ENCODE results near the gene SYNC.
A peak's percentile ranks its signal among the peaks of the same experiment; 100 is the strongest.
"Not testable (repeated sequence)": the region's sequence is repeated elsewhere in the genome, so short reads cannot be mapped to it uniquely, and the experiment has no call there.

SYNC gene

DNA sequence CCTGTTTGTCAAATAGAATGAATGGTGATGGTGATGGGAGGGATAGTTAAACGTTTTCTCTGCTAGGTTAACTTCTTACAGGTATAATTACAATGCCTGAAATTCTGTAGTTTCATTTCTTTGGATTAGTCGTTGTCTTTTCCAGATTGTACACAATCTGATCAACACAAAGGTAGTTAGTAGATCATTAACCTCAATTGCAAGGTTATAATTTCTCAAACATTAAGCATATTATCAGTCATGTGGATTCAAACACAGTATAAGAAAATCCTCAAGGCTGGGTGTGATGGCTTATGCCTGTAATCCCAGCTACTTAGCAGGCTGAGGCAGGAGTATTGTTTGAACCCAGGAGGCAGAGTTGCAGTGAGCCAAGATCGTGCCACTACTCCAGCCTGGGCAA lies 20.6 kb downstream of the SYNC start:
- no peaks in the 10 kb centered on the region for H3K27me3 ChIP-seq (ENCODE audit: insufficient read depth, low read length)
- no peak overlapping the region for H3K4me3 ChIP-seq (ENCODE audit: low read length)
- H3K36me3 ChIP-seq (ENCODE audit: insufficient read depth, low read depth, low read length), result peaks cover 96% of the 10 kb centered on the region
- H3K9ac ChIP-seq (ENCODE audit: low read depth, low read length), result no peak overlapping the region
- H3K4me1 ChIP-seq (ENCODE audit: insufficient read depth, low read length), result no peaks in the 10 kb centered on the region
- no peak overlapping the region for H3K27ac ChIP-seq (ENCODE audit: low read length)
- no peaks in the 10 kb centered on the region for H3K9me3 ChIP-seq (ENCODE audit: insufficient read depth, low read depth, low read length)

DNA sequence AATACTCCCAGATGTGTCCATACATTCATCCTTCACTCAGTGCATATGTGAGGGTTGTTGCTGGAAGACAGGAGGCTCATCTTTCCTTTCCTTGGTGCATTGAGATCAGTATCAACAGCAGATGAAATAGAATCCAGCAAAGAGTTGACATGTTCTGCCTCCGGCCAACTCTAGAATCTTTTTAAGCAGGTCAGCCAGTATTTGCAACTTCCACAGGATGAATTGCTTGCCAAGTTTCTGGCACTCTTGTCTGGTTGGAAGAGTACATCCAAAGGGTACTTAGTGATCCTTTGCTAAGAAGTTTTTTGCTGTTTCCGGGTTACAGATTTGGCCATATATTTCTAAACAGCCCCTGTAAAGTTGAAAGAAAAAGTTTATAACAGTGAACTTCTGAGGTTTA lies 21.1 kb downstream of the SYNC start:
- Histone ChIP-seq H3K36me3 (ENCODE audit: insufficient read depth, low read depth, low read length) (peaks cover 100% of the 10 kb centered on the region), H3K27ac (ENCODE audit: low read length) (no peak overlapping the region), H3K9ac (ENCODE audit: low read depth, low read length) (no peak overlapping the region), H3K4me3 (ENCODE audit: low read length) (no peak overlapping the region), H3K4me1 (ENCODE audit: insufficient read depth, low read length) (no peaks in the 10 kb centered on the region), H3K9me3 (ENCODE audit: insufficient read depth, low read depth, low read length) (no peaks in the 10 kb centered on the region), H3K27me3 (ENCODE audit: insufficient read depth, low read length) (no peaks in the 10 kb centered on the region)

DNA sequence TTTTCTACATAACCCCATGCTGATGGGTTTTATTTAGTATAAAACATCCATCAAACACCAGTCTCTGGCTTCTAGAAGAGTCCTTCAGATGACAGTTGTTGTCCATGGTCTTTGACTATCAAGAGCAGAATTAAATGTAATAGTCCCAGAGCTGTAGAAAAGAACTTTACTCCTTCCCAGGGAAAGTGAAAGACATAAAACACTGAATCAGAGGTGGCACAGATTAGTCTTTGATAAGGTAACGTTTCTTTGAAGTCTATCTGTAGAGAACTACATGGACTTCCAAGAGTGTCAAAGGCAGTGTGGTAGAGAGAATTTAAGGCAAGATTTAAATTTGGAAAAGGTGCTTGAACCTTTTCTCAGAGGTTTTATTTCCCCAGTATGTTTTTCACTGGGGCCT lies 21.9 kb downstream of the SYNC start:
- Histone ChIP-seq H3K36me3 (ENCODE audit: insufficient read depth, low read depth, low read length) (peaks cover 100% of the 10 kb centered on the region), H3K9ac (ENCODE audit: low read depth, low read length) (no peak overlapping the region), H3K4me3 (ENCODE audit: low read length) (no peak overlapping the region), H3K4me1 (ENCODE audit: insufficient read depth, low read length) (no peaks in the 10 kb centered on the region), H3K9me3 (ENCODE audit: insufficient read depth, low read depth, low read length) (no peaks in the 10 kb centered on the region), H3K27me3 (ENCODE audit: insufficient read depth, low read length) (no peaks in the 10 kb centered on the region), H3K27ac (ENCODE audit: low read length) (no peak overlapping the region)

DNA sequence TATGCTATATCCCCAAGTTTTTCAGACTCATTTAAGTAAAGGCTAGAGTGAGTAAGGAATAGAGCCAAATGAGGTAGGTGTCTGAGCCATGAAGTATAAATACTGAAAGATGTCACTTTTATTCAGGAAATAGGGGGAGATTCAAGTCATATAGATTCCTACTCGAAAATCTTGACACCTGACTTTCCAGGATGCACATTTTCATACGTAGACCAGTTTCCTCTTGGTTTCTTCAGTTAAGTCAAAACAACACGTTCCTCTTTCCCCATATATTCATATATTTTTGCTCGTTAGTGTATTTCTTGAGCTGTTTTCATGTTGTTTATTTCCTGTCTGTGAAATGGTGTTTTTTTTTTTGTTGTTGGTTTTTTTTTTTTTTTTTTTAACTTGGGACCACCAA lies 22.6 kb downstream of the SYNC start:
- not testable (repeated sequence) for H3K4me3 ChIP-seq (ENCODE audit: low read length); H3K9ac ChIP-seq (ENCODE audit: low read depth, low read length); H3K27ac ChIP-seq (ENCODE audit: low read length); H3K4me1 ChIP-seq (ENCODE audit: insufficient read depth, low read length); H3K27me3 ChIP-seq (ENCODE audit: insufficient read depth, low read length); H3K9me3 ChIP-seq (ENCODE audit: insufficient read depth, low read depth, low read length)
- H3K36me3 ChIP-seq (ENCODE audit: insufficient read depth, low read depth, low read length), result peaks cover 100% of the 10 kb centered on the region

DNA sequence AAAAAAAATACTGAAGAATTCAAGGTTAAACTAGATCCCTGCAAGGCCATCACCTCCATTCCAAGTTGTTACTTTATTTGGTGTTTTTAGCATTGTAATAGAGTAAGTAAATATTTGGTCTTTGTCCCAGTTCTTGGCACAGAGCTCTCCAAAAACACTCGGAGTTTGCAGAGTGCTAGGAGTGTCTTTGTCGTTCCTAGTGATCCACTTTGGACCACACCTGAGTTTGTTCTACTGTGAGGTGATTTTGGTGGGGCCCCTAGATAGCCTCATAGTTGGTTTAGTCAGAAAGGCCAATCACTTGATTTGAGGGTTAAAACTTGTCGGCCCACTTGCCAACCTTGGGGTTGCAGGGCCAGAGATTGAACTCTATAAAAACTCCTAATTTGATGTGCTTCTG lies 25.6 kb downstream of the SYNC start:
- Histone ChIP-seq H3K9ac (ENCODE audit: low read depth, low read length) (no peak overlapping the region), H3K4me1 (ENCODE audit: insufficient read depth, low read length) (no peaks in the 10 kb centered on the region), H3K36me3 (ENCODE audit: insufficient read depth, low read depth, low read length) (peaks cover 99% of the 10 kb centered on the region), H3K9me3 (ENCODE audit: insufficient read depth, low read depth, low read length) (no peaks in the 10 kb centered on the region), H3K4me3 (ENCODE audit: low read length) (no peak overlapping the region), H3K27me3 (ENCODE audit: insufficient read depth, low read length) (no peaks in the 10 kb centered on the region), H3K27ac (ENCODE audit: low read length) (no peak overlapping the region)

DNA sequence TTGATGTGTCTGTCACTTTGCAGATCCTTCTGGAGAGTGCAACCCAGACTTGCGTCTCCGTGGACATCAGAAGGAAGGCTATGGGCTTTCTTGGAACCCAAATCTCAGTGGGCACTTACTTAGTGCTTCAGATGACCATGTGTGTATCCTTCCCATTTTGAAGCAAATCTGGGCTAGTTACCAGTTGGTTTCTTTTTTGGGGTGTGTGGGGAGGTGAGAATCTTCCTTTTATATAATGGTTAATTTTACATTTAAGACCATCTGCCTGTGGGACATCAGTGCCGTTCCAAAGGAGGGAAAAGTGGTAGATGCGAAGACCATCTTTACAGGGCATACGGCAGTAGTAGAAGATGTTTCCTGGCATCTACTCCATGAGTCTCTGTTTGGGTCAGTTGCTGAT lies 33.9 kb downstream of the SYNC start:
- H3K9me3 ChIP-seq (ENCODE audit: insufficient read depth, low read depth, low read length); H3K4me3 ChIP-seq (ENCODE audit: low read length); H3K27ac ChIP-seq (ENCODE audit: low read length); H3K9ac ChIP-seq (ENCODE audit: low read depth, low read length); H3K4me1 ChIP-seq (ENCODE audit: insufficient read depth, low read length); H3K27me3 ChIP-seq (ENCODE audit: insufficient read depth, low read length): not testable (repeated sequence)
- H3K36me3 ChIP-seq (ENCODE audit: insufficient read depth, low read depth, low read length), result peaks cover 100% of the 10 kb centered on the region

DNA sequence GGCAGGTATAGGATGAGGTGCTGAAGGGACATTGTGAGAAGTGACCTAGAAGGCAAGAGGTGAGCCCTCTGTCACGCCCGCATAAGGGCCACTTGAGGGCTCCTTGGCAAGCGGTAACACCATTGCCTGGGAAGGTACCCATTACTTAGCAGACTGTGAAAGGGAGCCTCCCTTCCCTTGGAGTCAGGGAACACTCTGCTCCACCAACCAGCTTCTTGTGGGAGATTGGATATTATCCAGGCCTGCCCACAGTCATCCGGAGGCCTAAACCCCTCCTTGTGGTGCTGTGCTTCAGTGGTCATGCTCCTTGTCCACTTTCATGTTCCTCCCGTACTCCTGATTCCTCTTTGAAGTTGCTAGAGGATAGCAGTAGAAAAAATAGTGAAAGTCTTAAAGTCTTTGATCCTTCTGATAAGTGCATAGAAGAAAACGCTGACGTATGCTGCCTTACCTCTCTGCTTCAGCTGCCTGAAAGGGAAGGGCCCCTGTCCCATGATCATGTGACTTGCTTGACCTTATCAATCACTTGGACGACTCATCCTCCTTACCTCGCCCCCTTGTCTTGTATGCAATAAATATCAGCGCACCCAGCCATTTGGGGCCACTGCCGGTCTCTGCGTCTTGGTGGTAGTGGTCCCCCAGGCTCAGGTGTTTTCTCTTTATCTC lies 35.5 kb downstream of the SYNC start:
- no peak overlapping the region for H3K27ac ChIP-seq (ENCODE audit: low read length)
- H3K9me3 ChIP-seq (ENCODE audit: insufficient read depth, low read depth, low read length), result no peaks in the 10 kb centered on the region
- H3K27me3 ChIP-seq (ENCODE audit: insufficient read depth, low read length), result no peaks in the 10 kb centered on the region
- no peak overlapping the region for H3K9ac ChIP-seq (ENCODE audit: low read depth, low read length)
- H3K36me3 ChIP-seq (ENCODE audit: insufficient read depth, low read depth, low read length), result peaks cover 100% of the 10 kb centered on the region
- no peak overlapping the region for H3K4me3 ChIP-seq (ENCODE audit: low read length)
- H3K4me1 ChIP-seq (ENCODE audit: insufficient read depth, low read length), result no peaks in the 10 kb centered on the region

DNA sequence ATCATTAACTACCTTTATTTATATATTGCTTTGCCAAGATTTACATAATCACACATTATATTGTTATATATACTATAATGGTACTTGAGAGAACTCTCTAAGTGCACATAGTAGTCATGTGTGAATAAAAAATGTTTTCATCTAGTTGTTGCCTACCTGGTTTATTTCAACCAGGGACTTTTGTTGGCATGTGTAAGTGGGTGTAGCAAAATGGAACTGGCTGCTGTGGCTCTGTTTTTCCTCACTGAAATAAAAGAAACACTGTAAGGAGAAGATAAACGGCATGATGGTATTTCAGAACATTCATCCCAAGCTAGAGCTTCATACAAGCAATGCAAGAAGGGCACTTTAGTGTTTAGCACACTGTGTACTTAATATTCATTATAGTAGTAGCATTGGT lies 36.7 kb downstream of the SYNC start:
- no peaks in the 10 kb centered on the region for H3K9me3 ChIP-seq (ENCODE audit: insufficient read depth, low read depth, low read length)
- no peaks in the 10 kb centered on the region for H3K4me1 ChIP-seq (ENCODE audit: insufficient read depth, low read length)
- no peak overlapping the region for H3K27ac ChIP-seq (ENCODE audit: low read length)
- no peaks in the 10 kb centered on the region for H3K27me3 ChIP-seq (ENCODE audit: insufficient read depth, low read length)
- peaks cover 99% of the 10 kb centered on the region for H3K36me3 ChIP-seq (ENCODE audit: insufficient read depth, low read depth, low read length)
- no peak overlapping the region for H3K4me3 ChIP-seq (ENCODE audit: low read length)
- H3K9ac ChIP-seq (ENCODE audit: low read depth, low read length), result no peak overlapping the region

DNA sequence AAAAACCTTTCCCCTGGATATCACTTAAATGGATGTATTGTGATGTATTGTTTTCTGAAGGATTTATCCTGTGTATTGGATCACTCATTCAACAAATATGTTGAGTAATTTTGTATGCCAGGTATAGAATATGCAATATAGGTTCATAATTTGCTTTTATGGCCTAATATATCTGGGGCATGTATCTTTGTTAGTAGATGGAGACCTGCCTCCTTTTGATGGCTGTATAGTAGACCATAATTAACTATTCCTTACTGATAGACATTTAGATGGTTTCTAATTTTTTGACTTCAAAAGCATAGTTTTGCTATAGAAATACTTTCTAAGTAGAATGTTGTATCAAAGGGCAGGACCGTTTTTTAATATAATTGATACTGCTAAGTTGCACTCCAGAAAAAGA lies 43.0 kb downstream of the SYNC start:
- Histone ChIP-seq H3K36me3 (ENCODE audit: insufficient read depth, low read depth, low read length) (peaks cover 99% of the 10 kb centered on the region), H3K27ac (ENCODE audit: low read length) (no peak overlapping the region), H3K4me3 (ENCODE audit: low read length) (no peak overlapping the region), H3K4me1 (ENCODE audit: insufficient read depth, low read length) (no peaks in the 10 kb centered on the region), H3K9ac (ENCODE audit: low read depth, low read length) (no peak overlapping the region), H3K27me3 (ENCODE audit: insufficient read depth, low read length) (no peaks in the 10 kb centered on the region), H3K9me3 (ENCODE audit: insufficient read depth, low read depth, low read length) (no peaks in the 10 kb centered on the region)

DNA sequence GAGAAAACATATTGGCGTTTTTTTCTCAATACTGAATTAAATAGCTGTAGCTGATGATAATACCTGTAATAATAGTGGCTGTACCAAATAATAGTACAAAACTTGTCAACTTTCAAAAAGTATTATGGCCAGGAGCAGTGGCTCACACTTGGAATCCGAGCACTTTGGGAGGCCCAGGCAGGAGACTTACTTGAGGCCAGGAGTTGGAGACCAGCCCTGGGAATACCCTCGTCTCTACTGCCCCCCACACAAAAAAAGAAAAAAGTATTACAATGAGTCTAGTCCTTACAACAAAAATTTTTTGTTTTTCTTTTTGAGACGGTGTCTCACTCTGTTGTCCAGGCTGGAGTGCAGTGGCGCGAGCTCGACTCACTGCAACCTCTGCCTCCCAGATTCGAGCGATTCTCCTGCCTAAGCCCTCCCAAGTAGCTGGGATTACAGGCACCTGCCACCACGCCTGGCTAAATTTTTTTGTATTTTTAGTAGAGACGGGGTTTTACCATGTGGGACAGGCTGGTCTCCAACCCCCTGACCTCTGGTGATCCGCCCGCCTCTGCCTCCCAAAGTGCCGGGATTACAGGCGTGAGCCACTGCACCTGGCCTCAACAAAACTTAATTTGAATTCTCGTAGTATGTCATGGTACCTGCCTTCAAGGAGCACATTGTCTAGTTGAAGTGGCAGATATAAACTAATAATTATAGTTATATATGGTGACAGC lies 50.2 kb downstream of the SYNC start:
- Histone ChIP-seq H3K4me3 (ENCODE audit: low read length) (peak overlapping the region; percentile 98), H3K9me3 (ENCODE audit: insufficient read depth, low read depth, low read length) (no peaks in the 10 kb centered on the region), H3K4me1 (ENCODE audit: insufficient read depth, low read length) (peaks cover 16% of the 10 kb centered on the region), H3K36me3 (ENCODE audit: insufficient read depth, low read depth, low read length) (peaks cover 58% of the 10 kb centered on the region), H3K9ac (ENCODE audit: low read depth, low read length) (peak overlapping the region; percentile 100; the same call in 1 of the 2 replicates), H3K27me3 (ENCODE audit: insufficient read depth, low read length) (no peaks in the 10 kb centered on the region), H3K27ac (ENCODE audit: low read length) (peak overlapping the region; percentile 97)

DNA sequence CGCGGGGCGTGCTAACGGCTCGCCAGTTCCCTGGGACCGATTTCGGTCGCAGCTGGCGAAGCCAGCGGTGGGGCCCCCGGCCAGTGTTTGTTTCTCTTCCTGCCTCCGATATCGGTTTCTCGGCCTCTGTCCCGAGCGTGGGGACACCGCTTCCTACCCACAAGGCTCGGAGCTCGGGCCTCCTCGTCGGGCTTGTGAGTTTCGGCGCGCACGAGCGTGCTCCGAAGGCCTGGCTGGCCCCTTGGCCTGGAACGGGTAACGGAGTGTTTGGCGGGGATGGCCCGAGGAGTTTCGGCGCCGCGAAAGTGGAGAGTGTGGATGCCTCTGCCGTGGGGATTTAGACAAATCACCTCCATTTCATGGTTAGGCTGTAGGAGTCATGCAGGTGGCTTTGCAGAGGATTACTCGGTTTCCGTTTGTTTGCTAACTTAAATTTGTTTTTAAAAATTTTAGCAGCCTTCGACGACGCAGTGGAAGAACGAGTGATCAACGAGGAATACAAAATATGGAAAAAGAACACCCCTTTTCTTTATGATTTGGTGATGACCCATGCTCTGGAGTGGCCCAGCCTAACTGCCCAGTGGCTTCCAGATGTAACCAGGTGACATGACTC lies 51.0 kb downstream of the SYNC start:
- Histone ChIP-seq H3K9me3 (ENCODE audit: insufficient read depth, low read depth, low read length) (no peaks in the 10 kb centered on the region), H3K4me3 (ENCODE audit: low read length) (peak overlapping the region; percentile 98), H3K36me3 (ENCODE audit: insufficient read depth, low read depth, low read length) (peaks cover 49% of the 10 kb centered on the region), H3K27ac (ENCODE audit: low read length) (peak overlapping the region; percentile 97), H3K9ac (ENCODE audit: low read depth, low read length) (peak overlapping the region; percentile 100), H3K27me3 (ENCODE audit: insufficient read depth, low read length) (no peaks in the 10 kb centered on the region), H3K4me1 (ENCODE audit: insufficient read depth, low read length) (peaks cover 16% of the 10 kb centered on the region)

Measured in iPS-20b (cell line).